Activated T-cell treated with anti-CD3 and anti-CD28 coated beads, Interleukin-2, amount 50 U/mL, for 24 hours (primary cell): Measurements from ENCODE around the gene GRID1.
"Not testable (repeated sequence)": the region's sequence is repeated elsewhere in the genome, so short reads cannot be mapped to it uniquely, and the experiment has no call there.

ENCODE experiments used
- DNase-seq: peaks from one replicate; pipeline ENCODE4 v3.0.0-alpha.2; 2020
- H3K27ac Mint-ChIP-seq: 2 replicates; pipeline ENCODE4 v1.8.0; 2020; ENCODE audit warnings: mild to moderate bottlenecking, mixed read lengths
- H3K27me3 Mint-ChIP-seq: 2 replicates; pipeline ENCODE4 v1.8.0; 2020; ENCODE audit warnings: mixed read lengths
- H3K36me3 Mint-ChIP-seq: 2 replicates; pipeline ENCODE4 v1.8.0; 2020; ENCODE audit warnings: low read depth, mixed read lengths
- H3K4me1 Mint-ChIP-seq: 2 replicates; pipeline ENCODE4 v1.8.0; 2020; ENCODE audit warnings: low read depth, mixed read lengths
- H3K4me3 Mint-ChIP-seq: 2 replicates; pipeline ENCODE4 v1.8.0; 2020; ENCODE audit warnings: mild to moderate bottlenecking, moderate library complexity, mixed read lengths
- H3K9me3 Mint-ChIP-seq: 2 replicates; pipeline ENCODE4 v1.8.0; 2020; ENCODE audit warnings: mixed read lengths

The GRID1 gene

DNA sequence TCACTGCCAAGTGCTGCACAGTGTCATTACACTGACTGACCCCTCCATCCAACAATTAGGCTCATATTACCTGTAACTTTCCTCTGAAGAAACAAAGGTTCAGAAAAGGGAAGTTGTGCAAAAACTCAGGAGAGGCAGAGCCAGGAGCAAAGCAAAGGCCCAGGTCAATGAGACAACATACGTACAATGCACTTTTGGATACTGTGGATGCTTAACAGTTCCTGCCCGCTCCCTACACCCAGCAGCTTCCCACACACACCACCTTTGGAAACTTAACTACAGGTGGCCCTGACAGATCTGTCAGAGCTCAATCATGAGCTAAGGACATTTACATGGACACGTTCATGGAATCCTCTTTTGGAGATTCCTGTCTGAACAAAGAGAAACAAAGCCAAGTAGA lies 515.9 kb downstream of the GRID1 start:
- no peaks in the 10 kb centered on the region for H3K36me3 Mint-ChIP-seq
- no peaks in the 10 kb centered on the region for H3K27me3 Mint-ChIP-seq
- H3K4me3 Mint-ChIP-seq, result no peak overlapping the region
- no peaks in the 10 kb centered on the region for H3K4me1 Mint-ChIP-seq
- DNase-seq, result no peak
- H3K27ac Mint-ChIP-seq, result no peak overlapping the region
- H3K9me3 Mint-ChIP-seq, result peaks cover 2% of the 10 kb centered on the region

DNA sequence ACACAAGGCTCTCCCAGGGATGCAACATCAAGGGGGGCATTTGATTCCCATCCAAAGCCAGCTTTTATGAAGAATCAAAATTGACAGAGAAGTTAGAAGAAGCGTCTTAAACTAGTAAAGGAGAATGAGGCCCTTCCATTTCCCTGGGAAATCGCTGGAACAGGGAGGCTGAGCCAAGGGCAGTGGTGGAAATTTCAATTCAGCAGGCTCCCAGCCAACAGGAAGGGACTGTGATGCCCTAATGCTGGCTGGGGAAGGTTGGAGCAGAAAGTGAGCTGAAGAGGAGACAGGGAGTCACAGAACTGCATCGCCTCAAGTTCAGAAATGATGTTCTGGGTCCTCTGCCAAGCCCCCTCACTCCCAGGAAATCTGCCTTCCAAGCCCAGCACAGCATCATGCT lies 517.3 kb downstream of the GRID1 start:
- no peak for DNase-seq
- no peaks in the 10 kb centered on the region for H3K27me3 Mint-ChIP-seq
- H3K4me1 Mint-ChIP-seq, result no peaks in the 10 kb centered on the region
- no peaks in the 10 kb centered on the region for H3K36me3 Mint-ChIP-seq
- no peak overlapping the region for H3K27ac Mint-ChIP-seq
- peaks cover 2% of the 10 kb centered on the region for H3K9me3 Mint-ChIP-seq
- H3K4me3 Mint-ChIP-seq, result no peak overlapping the region

DNA sequence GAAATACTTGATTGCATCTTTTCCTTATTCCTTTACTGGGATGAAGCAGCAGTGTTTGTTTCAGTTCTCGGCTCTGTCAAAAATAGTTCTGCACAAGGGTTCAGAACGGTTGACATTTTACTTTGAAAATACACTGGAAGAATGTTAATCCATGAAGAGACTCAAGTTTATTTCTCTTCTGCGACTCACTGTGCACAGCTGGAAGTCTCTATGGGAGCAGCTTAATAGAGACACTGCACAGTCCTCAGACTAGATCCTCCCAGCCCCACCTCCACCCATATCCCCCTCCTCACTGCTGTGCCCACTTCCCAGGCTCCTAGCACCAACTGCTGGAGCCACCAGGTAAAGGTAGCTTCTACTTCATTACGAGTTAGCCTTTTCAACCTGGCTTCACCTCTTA lies 517.8 kb downstream of the GRID1 start:
- Mint-ChIP-seq H3K27ac (no peak overlapping the region), H3K4me3 (no peak overlapping the region), H3K27me3 (no peaks in the 10 kb centered on the region), H3K4me1 (no peaks in the 10 kb centered on the region), H3K36me3 (no peaks in the 10 kb centered on the region), H3K9me3 (peaks cover 2% of the 10 kb centered on the region)
- no peak for DNase-seq

DNA sequence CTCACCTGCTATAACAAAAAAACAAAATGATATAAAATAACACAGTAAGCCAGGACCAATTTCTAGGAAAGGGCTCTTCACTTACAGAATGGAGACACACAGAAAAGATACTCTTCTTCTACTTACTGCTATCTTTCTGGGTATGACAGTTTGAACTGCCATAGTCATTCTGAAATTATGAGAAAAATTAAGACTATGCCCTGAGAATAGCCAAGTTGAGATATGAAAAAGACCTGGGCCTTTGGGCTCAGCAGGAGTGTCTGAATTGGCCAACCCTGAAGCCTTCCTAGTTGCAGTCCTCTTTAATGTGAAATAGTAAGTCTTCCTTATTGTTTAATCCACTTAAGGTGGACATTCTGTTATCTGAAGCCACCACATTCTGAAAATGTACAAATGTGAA lies 519.5 kb downstream of the GRID1 start:
- no peaks in the 10 kb centered on the region for H3K36me3 Mint-ChIP-seq
- H3K4me3 Mint-ChIP-seq, result no peak overlapping the region
- H3K27ac Mint-ChIP-seq, result no peak overlapping the region
- no peaks in the 10 kb centered on the region for H3K4me1 Mint-ChIP-seq
- no peaks in the 10 kb centered on the region for H3K27me3 Mint-ChIP-seq
- H3K9me3 Mint-ChIP-seq, result peaks cover 2% of the 10 kb centered on the region
- no peak for DNase-seq

DNA sequence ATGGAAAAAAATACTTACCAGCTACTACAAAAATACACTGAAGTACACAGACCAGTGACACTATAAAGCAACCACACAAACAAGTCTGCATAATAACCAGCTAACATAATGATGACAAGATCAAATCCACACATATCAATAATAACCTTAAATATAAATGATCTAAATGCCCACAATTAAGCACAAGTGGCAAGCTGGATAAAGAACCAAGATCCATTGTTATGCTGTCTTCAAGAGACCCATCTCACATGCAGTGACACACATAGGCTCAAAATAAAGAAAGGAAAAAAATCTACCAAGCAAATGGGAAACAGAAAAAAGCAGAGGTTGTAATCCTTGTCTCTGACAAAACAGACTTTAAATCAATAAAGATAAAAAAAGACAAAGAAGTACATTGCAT lies 527.9 kb downstream of the GRID1 start:
- not testable (repeated sequence) for DNase-seq, H3K36me3 Mint-ChIP-seq, H3K27me3 Mint-ChIP-seq, H3K27ac Mint-ChIP-seq, H3K4me3 Mint-ChIP-seq, H3K4me1 Mint-ChIP-seq
- peaks cover 44% of the 10 kb centered on the region for H3K9me3 Mint-ChIP-seq

DNA sequence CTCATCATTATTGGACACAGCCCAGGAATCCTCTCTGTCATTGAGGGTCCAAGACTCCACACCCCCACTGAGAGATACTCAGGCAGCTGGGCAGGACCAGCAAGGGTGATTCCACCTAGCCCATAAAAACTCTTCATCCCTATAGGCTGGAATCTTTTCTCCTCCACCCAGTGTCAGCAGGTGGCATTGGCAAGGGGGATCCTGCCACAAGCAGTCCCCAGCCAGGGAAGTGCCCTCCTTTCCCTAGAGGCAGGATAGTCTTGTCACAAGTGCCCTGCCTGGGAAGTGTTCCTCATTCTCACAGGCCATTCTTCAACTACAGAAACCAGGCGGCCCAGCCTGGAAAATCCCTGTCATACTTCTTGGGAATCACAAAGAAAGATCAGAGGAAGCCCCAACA lies 533.6 kb downstream of the GRID1 start:
- Mint-ChIP-seq H3K9me3 (peaks cover 22% of the 10 kb centered on the region), H3K4me3 (no peak overlapping the region), H3K27ac (no peak overlapping the region), H3K4me1 (no peaks in the 10 kb centered on the region), H3K36me3 (no peaks in the 10 kb centered on the region), H3K27me3 (peaks cover 14% of the 10 kb centered on the region)
- no peak for DNase-seq

DNA sequence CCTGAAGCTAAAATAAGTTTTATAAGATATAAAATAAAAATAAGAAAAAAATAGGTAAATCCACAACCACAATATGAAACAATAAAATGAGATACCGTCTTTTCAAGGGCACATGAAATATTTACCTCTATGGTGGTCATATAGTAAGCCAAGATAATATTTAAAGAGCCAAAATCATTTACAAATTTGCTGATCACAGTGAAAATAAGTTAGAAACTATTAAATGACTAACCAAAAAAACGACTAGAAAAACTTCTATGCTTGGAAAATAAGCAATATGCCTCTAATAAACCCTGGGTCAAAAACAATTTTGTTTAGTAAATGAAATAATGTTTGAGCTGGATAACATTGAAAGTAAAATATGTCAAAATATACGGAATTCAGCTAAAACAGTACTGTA lies 535.2 kb downstream of the GRID1 start:
- H3K4me3 Mint-ChIP-seq, result no peak overlapping the region
- no peak for DNase-seq
- no peaks in the 10 kb centered on the region for H3K36me3 Mint-ChIP-seq
- peaks cover 25% of the 10 kb centered on the region for H3K27me3 Mint-ChIP-seq
- peaks cover 10% of the 10 kb centered on the region for H3K9me3 Mint-ChIP-seq
- no peaks in the 10 kb centered on the region for H3K4me1 Mint-ChIP-seq
- H3K27ac Mint-ChIP-seq, result no peak overlapping the region

DNA sequence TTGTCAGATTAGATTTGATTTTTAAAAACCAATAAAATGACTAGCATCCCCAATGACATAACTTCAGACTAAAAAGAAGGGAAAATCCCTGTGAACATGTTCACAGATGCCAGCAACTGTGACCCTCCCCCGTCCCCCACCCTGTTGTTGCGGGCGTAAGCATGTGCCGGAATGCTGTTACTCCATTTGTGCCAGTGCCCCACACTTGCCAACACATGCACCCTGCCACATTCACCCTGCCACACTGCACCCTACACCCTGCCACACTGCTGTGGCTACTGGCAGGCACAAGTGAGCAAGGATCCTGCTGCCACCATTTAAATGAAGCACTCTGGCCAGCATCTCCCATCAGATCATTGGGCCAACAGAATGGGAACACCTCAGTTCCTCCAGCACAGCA lies 540.2 kb downstream of the GRID1 start:
- H3K4me1 Mint-ChIP-seq, result no peaks in the 10 kb centered on the region
- no peaks in the 10 kb centered on the region for H3K36me3 Mint-ChIP-seq
- peaks cover 31% of the 10 kb centered on the region for H3K27me3 Mint-ChIP-seq
- H3K9me3 Mint-ChIP-seq, result no peaks in the 10 kb centered on the region
- no peak for DNase-seq
- H3K4me3 Mint-ChIP-seq, result no peak overlapping the region
- H3K27ac Mint-ChIP-seq, result no peak overlapping the region

DNA sequence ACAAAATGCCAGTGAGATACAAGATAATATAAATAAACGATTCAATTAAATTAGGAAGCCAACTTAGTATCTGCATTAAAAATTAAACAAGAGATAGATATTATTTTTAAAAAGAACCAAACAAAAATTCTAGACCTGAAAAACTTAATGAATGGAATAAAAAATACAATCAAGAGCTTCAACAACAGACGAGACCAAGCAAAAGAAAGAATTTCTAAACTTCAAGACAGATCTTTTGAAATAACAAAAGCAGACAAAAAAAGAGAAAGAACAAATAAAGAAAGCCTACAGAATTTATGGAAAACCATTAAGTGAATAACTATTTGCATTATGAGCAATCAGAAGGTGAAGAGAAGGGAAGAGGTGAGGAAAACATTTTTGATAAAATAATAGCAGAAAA lies 555.2 kb downstream of the GRID1 start:
- H3K27me3 Mint-ChIP-seq, result no peaks in the 10 kb centered on the region
- no peaks in the 10 kb centered on the region for H3K36me3 Mint-ChIP-seq
- H3K4me3 Mint-ChIP-seq, result no peak overlapping the region
- H3K27ac Mint-ChIP-seq, result no peak overlapping the region
- H3K4me1 Mint-ChIP-seq, result no peaks in the 10 kb centered on the region
- peaks cover 25% of the 10 kb centered on the region for H3K9me3 Mint-ChIP-seq
- DNase-seq, result no peak

DNA sequence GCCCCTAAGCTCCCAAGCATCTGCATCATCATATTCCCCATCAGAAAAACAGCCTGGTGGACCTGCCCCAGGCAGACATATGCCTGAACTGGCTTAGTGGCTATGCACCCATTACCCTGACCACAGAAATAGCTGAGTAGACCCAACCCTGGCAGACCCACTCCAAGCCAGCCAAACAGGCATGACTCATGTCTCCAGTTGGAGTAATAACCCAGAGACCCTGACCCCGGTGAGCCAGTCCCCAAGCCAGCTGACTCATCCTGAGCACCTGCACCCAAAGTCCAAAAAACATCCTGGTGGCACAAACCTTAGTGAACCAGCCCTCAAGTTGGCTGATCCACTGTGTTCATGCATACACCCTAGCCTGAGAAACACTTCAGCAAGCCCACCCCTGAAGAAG lies 555.9 kb downstream of the GRID1 start:
- Mint-ChIP-seq H3K36me3 (no peaks in the 10 kb centered on the region), H3K27me3 (no peaks in the 10 kb centered on the region), H3K4me3 (no peak overlapping the region), H3K27ac (no peak overlapping the region), H3K9me3 (peaks cover 25% of the 10 kb centered on the region), H3K4me1 (no peaks in the 10 kb centered on the region)
- no peak for DNase-seq

DNA sequence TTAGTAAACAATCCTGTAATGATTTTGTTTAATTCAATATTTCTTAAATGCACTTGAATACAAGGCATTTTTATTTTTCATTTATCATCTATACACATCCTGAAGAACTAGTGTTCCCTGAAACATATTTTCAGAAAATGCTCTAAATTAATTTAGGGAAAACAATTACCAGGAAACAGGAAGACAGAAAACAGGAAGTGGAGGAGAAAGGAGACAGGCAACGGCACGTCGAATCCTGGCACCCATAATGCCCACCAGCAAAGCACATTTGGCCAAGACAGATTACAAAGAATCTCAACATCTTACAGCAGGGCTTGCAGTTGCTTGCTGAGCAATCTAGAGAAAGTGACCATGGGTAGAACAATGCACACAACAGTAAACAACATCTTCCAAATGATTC lies 571.1 kb downstream of the GRID1 start:
- Mint-ChIP-seq H3K36me3 (no peaks in the 10 kb centered on the region), H3K4me3 (no peak overlapping the region), H3K27me3 (peaks cover 18% of the 10 kb centered on the region), H3K4me1 (no peaks in the 10 kb centered on the region), H3K9me3 (no peaks in the 10 kb centered on the region), H3K27ac (no peak overlapping the region)
- DNase-seq, result no peak

DNA sequence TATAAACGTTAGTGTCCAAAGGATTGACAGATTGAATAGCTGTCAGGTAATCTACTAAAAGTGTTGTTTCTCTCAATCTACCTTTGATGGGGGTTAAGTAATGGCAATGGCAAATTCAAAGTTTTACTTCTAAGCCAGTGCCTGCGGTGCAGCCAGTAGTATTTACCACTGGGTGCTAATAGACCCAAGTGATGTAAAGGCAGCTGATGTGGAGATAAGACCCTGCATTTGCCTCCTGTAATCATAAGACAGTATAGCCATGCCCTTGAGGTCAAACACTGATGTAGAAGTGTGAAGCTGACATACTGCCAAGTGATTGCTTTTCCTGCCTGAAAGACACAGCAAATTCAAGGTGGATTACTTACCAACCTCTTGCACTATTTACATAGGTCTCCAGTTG lies 572.0 kb downstream of the GRID1 start:
- Mint-ChIP-seq H3K27ac (no peak overlapping the region), H3K9me3 (no peaks in the 10 kb centered on the region), H3K27me3 (peaks cover 13% of the 10 kb centered on the region), H3K4me1 (no peaks in the 10 kb centered on the region), H3K36me3 (no peaks in the 10 kb centered on the region), H3K4me3 (no peak overlapping the region)
- no peak for DNase-seq

DNA sequence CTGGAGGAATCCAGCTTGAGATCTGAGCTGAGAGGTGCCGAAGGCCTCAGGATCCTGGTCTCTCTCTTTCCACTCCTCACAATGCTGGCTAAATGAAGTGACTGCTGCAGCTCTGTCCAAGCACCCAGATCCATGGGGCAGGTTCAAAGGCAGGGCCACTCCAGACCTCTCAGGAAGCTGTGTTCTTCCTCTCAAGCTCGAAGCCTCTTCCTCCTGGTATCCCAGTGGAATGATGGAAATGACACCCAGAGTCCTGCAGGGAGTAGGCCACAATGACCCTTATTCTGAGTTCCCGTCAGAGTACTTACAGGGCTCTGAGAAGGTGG lies 574.1 kb downstream of the GRID1 start:
- no peaks in the 10 kb centered on the region for H3K4me1 Mint-ChIP-seq
- H3K4me3 Mint-ChIP-seq, result no peak overlapping the region
- peaks cover under 1% of the 10 kb centered on the region for H3K27me3 Mint-ChIP-seq
- H3K27ac Mint-ChIP-seq, result no peak overlapping the region
- DNase-seq, result no peak
- H3K36me3 Mint-ChIP-seq, result no peaks in the 10 kb centered on the region
- no peaks in the 10 kb centered on the region for H3K9me3 Mint-ChIP-seq

DNA sequence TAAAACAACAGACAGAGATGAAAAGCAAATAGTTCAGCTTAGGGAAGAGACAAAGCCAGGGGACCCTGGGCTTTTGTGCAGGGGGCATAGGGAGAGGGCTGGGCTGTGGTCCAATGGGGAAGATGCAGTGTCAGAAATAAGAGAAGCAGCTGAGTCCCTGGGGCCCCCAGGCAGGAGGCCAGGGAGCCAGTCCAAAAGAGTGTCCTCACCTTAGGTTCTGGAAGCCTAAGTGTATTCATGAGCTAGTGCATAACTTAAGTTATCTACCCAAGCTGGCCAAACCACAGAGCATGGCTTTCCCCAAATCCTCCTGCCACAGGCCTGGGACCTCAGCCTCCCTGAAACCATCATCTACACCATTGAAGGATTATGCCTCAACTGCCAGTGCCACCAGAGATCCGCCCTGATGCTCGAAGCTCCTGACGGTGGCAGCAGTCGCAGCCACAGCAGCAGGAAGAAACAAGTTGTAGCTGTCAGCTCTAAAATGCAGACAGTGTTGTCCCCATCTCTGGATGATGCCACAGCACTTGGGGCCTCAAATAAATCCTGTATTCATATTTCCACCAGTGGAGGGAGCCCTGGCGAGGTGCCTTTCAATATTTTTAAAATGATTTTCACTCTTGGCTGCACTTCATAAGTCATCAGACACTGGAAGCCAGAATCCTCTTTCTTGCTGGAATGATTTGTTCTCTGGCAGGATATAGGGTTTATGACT lies 574.6 kb downstream of the GRID1 start:
- no peak overlapping the region for H3K4me3 Mint-ChIP-seq
- no peaks in the 10 kb centered on the region for H3K9me3 Mint-ChIP-seq
- no peak overlapping the region for H3K27ac Mint-ChIP-seq
- H3K36me3 Mint-ChIP-seq, result no peaks in the 10 kb centered on the region
- DNase-seq, result no peak
- no peaks in the 10 kb centered on the region for H3K4me1 Mint-ChIP-seq
- no peaks in the 10 kb centered on the region for H3K27me3 Mint-ChIP-seq

DNA sequence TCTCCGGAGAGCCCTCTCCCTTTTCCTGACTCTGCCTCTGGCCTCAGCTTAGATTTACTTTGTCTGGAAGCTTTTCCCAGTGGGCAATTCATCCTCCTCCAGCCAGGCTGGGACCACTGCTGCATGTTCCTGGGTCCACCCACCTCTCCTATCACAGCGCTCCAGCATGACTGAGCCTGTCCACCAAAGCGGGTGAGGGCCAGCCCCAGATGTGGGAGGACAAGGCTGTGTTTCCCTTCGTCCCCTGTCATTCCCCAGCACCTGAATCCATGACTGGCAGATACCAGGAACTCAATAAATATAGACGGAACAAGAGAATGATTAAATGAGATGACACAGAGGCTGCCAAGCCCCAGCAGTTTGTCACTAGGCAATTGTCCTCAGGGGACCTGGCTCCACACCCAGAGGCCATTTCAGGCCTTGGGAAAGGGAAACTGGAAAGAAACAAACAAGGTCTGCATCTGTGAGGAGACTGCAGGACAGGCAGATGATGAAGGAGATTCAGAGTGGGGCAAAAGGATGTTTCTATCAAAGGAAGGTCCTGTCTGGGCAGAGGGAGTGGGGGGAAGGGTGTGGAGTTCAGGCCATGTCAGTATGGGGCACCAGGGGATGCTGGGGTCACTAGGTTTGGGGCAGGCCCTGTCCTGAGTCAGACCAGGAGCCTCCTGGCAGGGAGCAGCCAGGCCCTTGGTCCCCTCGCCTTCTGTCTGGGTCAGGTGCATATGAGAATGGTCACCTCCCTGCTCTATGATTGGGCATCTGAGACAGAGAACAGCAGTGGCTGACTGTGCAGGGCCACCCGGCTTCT lies 576.4 kb downstream of the GRID1 start:
- no peaks in the 10 kb centered on the region for H3K36me3 Mint-ChIP-seq
- H3K27ac Mint-ChIP-seq, result no peak overlapping the region
- H3K4me3 Mint-ChIP-seq, result no peak overlapping the region
- H3K27me3 Mint-ChIP-seq, result no peaks in the 10 kb centered on the region
- no peaks in the 10 kb centered on the region for H3K9me3 Mint-ChIP-seq
- DNase-seq, result no peak
- H3K4me1 Mint-ChIP-seq, result no peaks in the 10 kb centered on the region
